ENCODE results near the gene ADAMTS9.

GRCh38 chr3:64617610-64618009 lies 70.2 kb downstream of the ADAMTS9 start:
- TF ChIP-seq CTCF (IDR thresholded peaks at IDR 0.05; ENCODE audit: insufficient read depth, low read length) (no peak), POLR2AphosphoS5 (IDR thresholded peaks at IDR 0.05; ENCODE audit: low read depth) (no peak), GABPA (IDR thresholded peaks at IDR 0.05; ENCODE audit: low read depth) (no peak), REST (IDR thresholded peaks at IDR 0.05; ENCODE audit: insufficient replicate concordance, low read depth) (no peak), SPI1 (IDR thresholded peaks at IDR 0.05; ENCODE audit: borderline replicate concordance, low read depth) (no peak)
